DMS 273 treated with DMSO at 0.1 percent for 48 hours (cell line): ENCODE data around the gene HDHD5.
A peak's percentile ranks its signal among the peaks of the same experiment; 100 is the strongest.

Source experiments
- DNase-seq: peaks from one replicate; lab custom pipeline; 2025; lab: John Stamatoyannopoulos, UW

Gene HDHD5

GRCh38 chr22:17158568-17159503 lies at the start of gene HDHD5:
Gene HDHD5, minus strand, starts transcription at chr22:17159277. Its CDS starts 26 bp downstream, at chr22:17159251.
- DNase-seq: peak; percentile 46

DNA sequence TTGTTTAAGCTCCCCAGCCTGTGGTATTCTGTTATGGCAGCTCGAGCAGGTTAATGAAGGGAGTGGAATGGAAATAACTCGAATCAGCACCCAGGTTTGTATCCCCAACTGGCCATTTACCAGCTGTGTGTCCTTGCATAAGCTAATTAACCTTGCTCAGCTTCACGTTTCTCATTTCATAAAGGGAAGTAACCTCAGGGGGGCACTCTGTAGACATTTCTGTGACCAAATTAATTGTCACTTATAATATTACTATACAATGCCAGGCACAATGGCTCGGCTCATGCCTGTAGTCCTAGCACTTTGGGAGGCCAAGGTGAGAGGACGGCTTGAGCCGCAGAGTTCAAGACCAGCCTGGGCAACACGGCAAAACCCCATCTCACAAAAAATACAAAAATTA lies 46.4 kb upstream of the HDHD5 start:
- DNase-seq: no peak

- DNase-seq: no peak
Measured at GRCh38 chr22:17201285-17201945, 42.3 kb upstream of the HDHD5 start.

DNA sequence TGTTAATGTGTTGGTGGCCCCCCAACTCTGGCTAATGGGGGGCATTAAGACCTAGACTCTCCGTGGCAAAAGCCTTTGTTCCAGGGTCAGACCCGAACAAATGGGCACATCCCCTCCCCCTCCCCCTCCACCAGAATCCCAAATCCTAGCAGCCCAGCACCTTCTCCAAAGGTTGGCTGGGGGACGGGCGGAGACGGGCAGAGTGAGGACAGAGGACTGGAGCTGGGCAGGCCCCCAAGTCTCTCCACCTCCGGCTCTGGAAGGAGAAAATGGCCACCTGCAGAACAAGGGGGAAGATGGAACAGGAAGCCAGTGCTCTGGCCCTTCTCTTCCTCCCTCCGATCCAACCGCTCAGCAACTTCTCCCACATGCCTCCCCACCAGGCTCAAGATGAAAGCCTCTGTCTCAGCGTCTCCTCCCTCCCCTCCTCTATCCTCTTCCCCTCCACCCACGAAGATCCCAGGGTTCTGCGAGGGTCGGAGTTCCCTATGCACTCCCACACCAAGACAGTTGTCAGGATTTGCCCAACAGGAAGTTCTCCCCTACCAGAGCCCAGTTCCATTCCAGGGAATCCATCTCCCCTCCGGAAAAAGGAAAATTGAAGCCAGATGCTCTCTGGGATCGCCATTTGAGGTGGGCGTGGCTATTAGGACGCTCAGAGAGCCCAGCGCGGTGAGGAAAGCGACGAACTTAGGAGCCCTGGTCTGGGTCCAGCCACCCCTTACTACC lies 40.1 kb upstream of the HDHD5 start:
- DNase-seq: no peak

DNA sequence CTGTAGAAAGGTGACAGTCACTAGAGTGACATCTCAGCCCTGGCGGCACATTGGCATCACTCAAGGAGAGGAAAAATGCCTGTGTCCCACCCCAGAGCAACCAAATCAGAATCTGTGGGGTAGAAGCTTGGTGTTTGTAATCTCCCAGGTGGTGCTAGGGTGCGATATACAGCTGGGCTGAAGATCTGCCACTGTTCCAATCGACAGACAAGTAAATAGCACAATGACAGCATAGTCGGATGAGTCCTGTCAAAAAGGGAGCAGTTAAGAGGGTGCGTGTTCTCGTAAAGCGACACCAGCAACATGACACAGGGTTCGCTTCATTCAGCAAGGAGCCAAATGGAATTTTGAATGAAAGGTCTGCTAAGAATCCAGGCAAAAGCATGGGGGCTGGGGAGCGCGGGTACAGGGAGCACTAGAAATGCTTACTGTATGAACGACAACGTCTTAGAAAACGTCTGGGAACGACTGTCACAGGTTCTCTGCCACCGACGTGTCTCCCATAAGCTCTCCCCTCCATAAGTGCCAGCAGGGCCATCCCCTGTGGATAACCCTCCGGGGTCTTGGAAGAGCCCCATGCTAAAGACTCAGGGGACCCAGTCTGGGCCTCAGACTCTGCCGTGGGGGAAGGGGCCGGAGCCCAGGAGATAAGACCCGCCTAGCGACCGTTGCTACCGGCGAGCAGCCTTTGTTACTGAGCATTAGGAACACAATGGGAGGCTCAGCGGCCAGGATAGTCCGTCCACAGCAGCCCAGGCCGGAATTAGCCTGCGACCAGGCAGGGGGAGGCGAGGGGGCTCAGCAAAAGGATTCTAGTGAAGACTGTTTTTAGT lies 39.3 kb upstream of the HDHD5 start:
- no peak for DNase-seq

DNA sequence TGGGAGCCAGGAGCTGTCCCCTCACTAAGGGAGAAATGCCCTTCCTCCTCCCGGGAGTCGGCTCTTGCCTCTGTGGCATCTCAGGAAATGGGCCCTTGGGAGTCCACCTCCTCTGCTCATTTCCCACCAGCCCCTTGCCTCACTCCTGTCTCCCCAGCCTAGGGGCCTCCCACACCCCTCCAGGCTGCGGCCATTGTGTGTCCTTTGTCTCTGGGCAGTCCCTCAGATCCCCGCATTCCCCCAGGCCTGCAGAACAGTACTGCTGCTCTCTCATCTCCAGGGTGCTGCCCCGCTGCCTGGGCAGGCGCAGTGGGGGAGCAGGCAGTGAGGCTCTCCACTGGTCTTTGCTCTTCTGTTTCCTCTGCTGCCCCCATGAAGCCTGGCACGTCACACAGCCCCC lies 35.1 kb upstream of the HDHD5 start:
- DNase-seq: no peak

DNA sequence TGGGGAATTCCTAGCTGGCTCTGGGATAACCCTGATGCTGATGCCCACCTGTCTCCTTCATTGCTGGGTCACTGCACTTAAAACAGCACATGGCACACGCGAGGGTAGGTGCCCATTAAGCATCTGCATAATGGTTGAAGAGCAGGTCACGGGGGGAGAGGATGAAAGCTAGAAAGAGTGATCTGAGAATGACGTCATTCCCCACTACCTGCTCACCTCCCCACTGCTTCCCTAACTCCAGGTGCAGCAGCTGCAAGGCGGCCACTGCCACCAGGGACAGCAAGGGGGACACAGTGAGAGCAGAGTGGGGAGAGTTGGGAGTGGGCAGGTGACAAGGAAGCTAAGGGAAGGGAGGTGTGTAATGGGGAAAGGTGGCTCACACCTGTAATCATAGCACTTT lies 33.1 kb upstream of the HDHD5 start:
- no peak for DNase-seq

GRCh38 chr22:17191163-17191784 lies 32.2 kb upstream of the HDHD5 start:
- no peak for DNase-seq

- no peak for DNase-seq
Measured at GRCh38 chr22:17190702-17191101, 31.6 kb upstream of the HDHD5 start.

GRCh38 chr22:17176715-17177114 lies 17.6 kb upstream of the HDHD5 start:
- DNase-seq: no peak

- DNase-seq: no peak
Measured at GRCh38 chr22:17172029-17172833, 13.2 kb upstream of the HDHD5 start.

DNA sequence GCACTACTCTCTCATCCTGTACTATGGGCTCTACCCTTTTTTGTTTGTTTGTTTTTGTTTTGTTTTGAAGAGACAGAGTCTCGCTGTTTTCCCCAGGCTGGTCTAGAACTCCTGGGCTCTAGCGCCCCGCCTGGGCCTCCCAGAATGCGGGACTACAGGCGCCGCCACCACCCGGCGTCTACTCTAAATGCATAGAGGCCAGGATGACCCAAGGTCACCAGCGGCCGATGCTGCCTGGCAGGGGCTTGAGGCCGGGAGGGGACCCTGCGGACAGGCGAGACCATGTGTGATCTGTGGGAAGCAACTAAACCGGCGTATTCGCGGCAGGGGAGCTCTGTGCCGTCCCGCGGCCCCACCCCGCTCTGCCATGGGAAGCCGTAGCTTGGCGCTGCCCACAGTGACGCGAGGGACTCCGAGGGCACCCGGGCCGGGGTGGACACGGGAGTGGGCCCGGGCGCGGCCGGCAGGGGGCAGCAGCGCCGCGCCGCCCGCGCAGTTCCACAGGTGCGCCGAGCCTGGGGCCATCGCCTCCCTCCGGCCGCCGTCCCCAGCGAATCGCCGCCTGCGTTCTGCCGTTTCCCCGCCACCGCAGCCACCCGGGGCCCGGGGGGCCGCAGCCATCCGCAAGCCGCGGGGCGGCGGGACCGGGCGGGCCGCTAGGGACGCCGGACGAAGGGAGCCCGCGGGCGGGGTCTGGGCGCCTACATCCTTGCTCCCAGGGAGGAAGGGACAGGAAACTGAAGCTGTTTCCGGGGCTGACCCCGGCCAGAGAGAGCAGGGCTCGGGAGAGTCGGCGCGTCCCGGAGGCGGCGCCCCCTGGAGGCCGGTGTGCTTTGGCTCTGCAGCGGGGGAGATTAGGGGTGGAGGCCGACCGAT lies 12.3 kb upstream of the HDHD5 start:
- peak; percentile 34 for DNase-seq

- no peak for DNase-seq
Measured at GRCh38 chr22:17167486-17167885, 8.4 kb upstream of the HDHD5 start.

DNA sequence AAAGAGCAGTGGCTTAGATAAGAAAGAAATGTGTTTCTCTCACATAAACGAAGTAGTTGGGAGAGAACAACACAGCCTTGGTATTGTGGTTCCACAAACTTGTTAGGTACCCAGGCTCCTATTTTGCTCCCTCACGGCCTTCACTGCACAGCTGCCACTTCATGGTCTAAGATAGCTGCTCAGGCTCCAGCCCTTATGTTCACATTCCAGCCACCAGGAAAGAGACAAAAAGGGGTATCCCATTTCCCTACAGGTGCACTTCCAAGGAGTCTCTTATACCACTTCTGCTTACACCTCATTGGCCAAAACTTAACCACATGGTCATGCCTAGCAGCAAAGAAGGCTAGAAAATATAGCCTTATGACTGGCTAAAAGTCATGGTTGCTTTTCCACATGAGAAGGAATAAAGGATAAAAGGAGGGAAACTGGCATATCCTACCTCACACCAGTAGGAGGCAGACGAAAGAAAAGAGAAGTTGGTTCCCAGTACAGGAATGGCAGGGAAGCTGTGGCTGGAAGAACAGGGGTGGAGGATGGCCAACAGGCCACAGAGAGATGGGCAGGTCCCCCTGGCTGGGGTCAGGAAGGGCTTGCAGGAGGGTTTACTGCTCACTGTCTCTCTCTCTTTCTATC lies 5.4 kb upstream of the HDHD5 start:
- DNase-seq: no peak

GRCh38 chr22:17162731-17163130 lies 3.7 kb upstream of the HDHD5 start:
- DNase-seq: no peak

DNA sequence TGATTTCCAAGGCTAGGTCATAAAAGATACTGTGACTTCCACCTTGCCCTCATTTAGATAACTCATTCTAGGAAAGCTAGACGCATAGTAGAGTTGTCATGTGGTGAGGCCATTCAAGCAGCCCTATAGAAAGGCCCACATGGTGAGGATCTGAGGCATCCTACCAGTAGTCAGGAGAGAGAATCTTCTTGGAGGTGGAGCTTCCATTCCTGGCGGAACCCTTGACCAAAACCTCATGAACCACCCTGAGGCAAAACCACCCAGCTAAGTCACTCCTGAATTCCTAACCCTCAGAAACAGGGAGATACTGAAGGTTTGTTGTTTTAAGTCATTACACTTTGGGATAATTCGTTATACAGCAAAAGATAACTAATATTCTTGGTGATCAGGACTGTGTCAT lies 2.9 kb upstream of the HDHD5 start:
- no peak for DNase-seq

GRCh38 chr22:17159504-17159951 lies 451 bp upstream of the HDHD5 start:
- DNase-seq: no peak

- DNase-seq: no peak
Measured at GRCh38 chr22:17158176-17158567, 905 bp downstream of the HDHD5 start.

DNA sequence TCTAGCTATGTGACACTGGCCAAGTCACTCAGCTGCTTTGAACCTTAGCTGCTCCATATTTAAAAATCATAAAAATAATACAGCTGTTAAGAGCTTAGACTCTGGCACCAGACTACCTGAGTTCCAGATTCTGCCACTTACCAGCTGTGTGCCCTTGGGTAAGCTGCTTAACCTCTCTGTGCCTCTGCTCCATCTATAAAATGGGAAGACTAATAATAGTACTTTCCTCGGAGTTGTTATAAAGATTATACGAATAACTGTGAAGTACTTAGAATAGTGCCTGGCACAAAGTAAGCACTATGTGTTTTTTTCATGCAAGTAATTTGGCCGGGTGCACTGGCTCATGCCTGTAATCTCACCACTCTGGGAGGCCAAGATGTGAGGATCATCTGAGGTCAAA lies 1.4 kb downstream of the HDHD5 start:
- DNase-seq: no peak
